Measurements from ENCODE around the gene TMEM140. TPM values are rescaled to one million over a fixed set of nuclear protein-coding genes. Genes with fewer than 3 reads are reported as not detected.

Gene TMEM140
- total and polyA plus RNA-seq, 9 of the 15 experiments (the other 6 are each of a cell fraction or from before 2014, with no cell fraction given), result 0.03 to 0.82 (median 0.23) TPM

GRCh38 chr7:135147341-135147898 is 452 bp upstream of the TMEM140 start (continued):
- TF ChIP-seq TCF3 (CRISPR knock-in tag; IDR thresholded peaks at IDR 0.05), result no peak
- no peak for TF ChIP-seq RREB1 (CRISPR knock-in tag; IDR thresholded peaks at IDR 0.05)
- TF ChIP-seq BMI1 (IDR thresholded peaks at IDR 0.05; ENCODE audit: low read length), result no peak
- TF ChIP-seq SMC3 (conservative IDR thresholded peaks at IDR 0.05; ENCODE audit: insufficient read depth, low read depth, low read length), result no peak
- TF ChIP-seq MED1 (CRISPR knock-in tag; IDR thresholded peaks at IDR 0.05; ENCODE audit: borderline replicate concordance), result no peak
- no peak for TF ChIP-seq ATF6 (CRISPR knock-in tag; IDR thresholded peaks at IDR 0.05)
- 0 out of 2 replicates have a peak, but pooled peaks have one; percentile 56 for TF ChIP-seq ZKSCAN8 (CRISPR knock-in tag; IDR thresholded peaks at IDR 0.05)
- TF ChIP-seq ZEB2 (IDR thresholded peaks at IDR 0.05), result 0 out of 2 replicates have a peak, but pooled peaks have one; percentile 14
- TF ChIP-seq ID3 (CRISPR knock-in tag; IDR thresholded peaks at IDR 0.05), result no peak
- TF ChIP-seq ID3 (tag; IDR thresholded peaks at IDR 0.05), result no peak
- no peak for TF ChIP-seq ZSCAN29 (IDR thresholded peaks at IDR 0.05)
- TF ChIP-seq MLLT1 (IDR thresholded peaks at IDR 0.05), result no peak
- no peak for TF ChIP-seq CREM (IDR thresholded peaks at IDR 0.05; ENCODE audit: low read depth)
- TF ChIP-seq MITF (IDR thresholded peaks at IDR 0.05), result 0 out of 2 replicates have a peak, but pooled peaks have one; percentile 23
- TF ChIP-seq TAF7 (tag; IDR thresholded peaks at IDR 0.05), result peak; percentile 51; the same call in 1 of the 2 replicates
- no peak for TF ChIP-seq DDX20 (tag; IDR thresholded peaks at IDR 0.05; ENCODE audit: low read depth)
- TF ChIP-seq ZNF766 (CRISPR knock-in tag; conservative IDR thresholded peaks at IDR 0.05), result peak; percentile 86
- peak; percentile 49 for TF ChIP-seq KDM5B (IDR thresholded peaks at IDR 0.05; ENCODE audit: insufficient replicate concordance, low read depth, low read length)

Data from K562 (cell line).